SK-N-MC (cell line): ENCODE results near the gene NPIPB5.
"Not testable (repeated sequence)": the region's sequence is repeated elsewhere in the genome, so short reads cannot be mapped to it uniquely, and the experiment has no call there.

ENCODE experiments used
- EZH2 ChIP-seq: fragments of 200-600 bp; sonication (generic); IDR thresholded peaks from one replicate; pipeline ENCODE4 v1.6.1; 2017; ENCODE audit warnings: antibody characterized with exemption
- FOXP2 ChIP-seq: optimal IDR thresholded peaks from 2 replicates; pipeline ENCODE3; 2011; ENCODE audit warnings: mild to moderate bottlenecking, moderate library complexity; ENCODE audit not compliant: insufficient read depth; ENCODE audit errors: extremely low read length, control extremely low read depth
- POLR2AphosphoS5 ChIP-seq: IDR thresholded peaks from 2 replicates; pipeline ENCODE4 v1.6.1; 2012; ENCODE audit warnings: mild to moderate bottlenecking, low read depth, low read length, borderline replicate concordance

- TF ChIP-seq EZH2, POLR2AphosphoS5, FOXP2: not testable (repeated sequence)
Measured at GRCh38 chr16:22510591-22510990, at the start of gene NPIPB5.
